Raji (cell line): ENCODE measurements around the gene PEMT.

ENCODE experiments used
- POLR2A ChIP-seq: IDR thresholded peaks from 2 replicates; pipeline ENCODE4 v1.6.1; 2011; ENCODE audit warnings: low read depth, low read length, control low read depth; ENCODE audit not compliant: insufficient read depth

Gene PEMT

GRCh38 chr17:17591355-17592298 lies at the start of gene PEMT:
TSS of gene PEMT (minus strand) at chr17:17591708. CDS start at chr17:17591626, 82 bp downstream.
- peak; percentile 80 for TF ChIP-seq POLR2A

- no peak for TF ChIP-seq POLR2A
These were observed 47.0 kb upstream of the PEMT start for GRCh38 chr17:17638467-17638866.

GRCh38 chr17:17636272-17636885 lies 44.9 kb upstream of the PEMT start:
- no peak for TF ChIP-seq POLR2A

GRCh38 chr17:17635126-17635525 lies 43.6 kb upstream of the PEMT start:
- no peak for TF ChIP-seq POLR2A

- no peak for TF ChIP-seq POLR2A
These were observed 41.8 kb upstream of the PEMT start for GRCh38 chr17:17633310-17633709.

- TF ChIP-seq POLR2A, result no peak
These were observed 37.0 kb upstream of the PEMT start for GRCh38 chr17:17628388-17629008.

GRCh38 chr17:17626840-17627239 lies 35.3 kb upstream of the PEMT start:
- no peak for TF ChIP-seq POLR2A

GRCh38 chr17:17626151-17626805 lies 34.8 kb upstream of the PEMT start:
- no peak for TF ChIP-seq POLR2A

GRCh38 chr17:17624741-17625140 lies 33.2 kb upstream of the PEMT start:
- no peak for TF ChIP-seq POLR2A

GRCh38 chr17:17623904-17624303 lies 32.4 kb upstream of the PEMT start:
- no peak for TF ChIP-seq POLR2A

GRCh38 chr17:17621254-17621653 lies 29.7 kb upstream of the PEMT start:
- no peak for TF ChIP-seq POLR2A

- TF ChIP-seq POLR2A, result no peak
These were observed 22.2 kb upstream of the PEMT start for GRCh38 chr17:17613708-17614114.

- TF ChIP-seq POLR2A, result no peak
These were observed 20.8 kb upstream of the PEMT start for GRCh38 chr17:17612085-17613022.

- no peak for TF ChIP-seq POLR2A
These were observed 17.6 kb upstream of the PEMT start for GRCh38 chr17:17609121-17609520.
